HG03354 (cell line): ENCODE data around the gene DCAF5.
"Not testable (repeated sequence)": the region's sequence is repeated elsewhere in the genome, so short reads cannot be mapped to it uniquely, and the experiment has no call there.

Experiments
- ATAC-seq: cut with Tn5 transposase; IDR thresholded peaks from one replicate; pipeline ENCODE4 v1.9.1; 2021; ENCODE audit warnings: mild to moderate bottlenecking; ENCODE audit not compliant: unreplicated experiment, poor library complexity, severe bottlenecking

Gene DCAF5

GRCh38 chr14:69152902-69153151, at the start of gene DCAF5:
Gene DCAF5, minus strand, starts transcription at chr14:69153119. Its CDS starts 141 bp downstream, at chr14:69152978.
- no peak for ATAC-seq

GRCh38 chr14:69199786-69200185, 46.9 kb upstream of the DCAF5 start:
- ATAC-seq, result no peak

GRCh38 chr14:69193721-69194120, 40.8 kb upstream of the DCAF5 start:
- ATAC-seq, result no peak

- ATAC-seq, result peak; percentile 82
Measured at GRCh38 chr14:69191340-69192111, 38.6 kb upstream of the DCAF5 start, which contains the start of gene EXD2. Gene EXD2, plus strand, starts transcription at chr14:69191498. Its CDS starts 17,973 bp downstream, at chr14:69209471.

- no peak for ATAC-seq
Measured at GRCh38 chr14:69190191-69190590, 37.3 kb upstream of the DCAF5 start.

GRCh38 chr14:69183735-69184134, 30.8 kb upstream of the DCAF5 start:
- ATAC-seq, result no peak

- ATAC-seq, result not testable (repeated sequence)
Measured at GRCh38 chr14:69182580-69182979, 29.7 kb upstream of the DCAF5 start.

GRCh38 chr14:69181491-69181890, 28.6 kb upstream of the DCAF5 start:
- ATAC-seq, result no peak

GRCh38 chr14:69175130-69175529, 22.2 kb upstream of the DCAF5 start:
- no peak for ATAC-seq

- ATAC-seq, result no peak
Measured at GRCh38 chr14:69171569-69171968, 18.6 kb upstream of the DCAF5 start.

- ATAC-seq, result no peak
Measured at GRCh38 chr14:69170839-69171238, 17.9 kb upstream of the DCAF5 start.

- not testable (repeated sequence) for ATAC-seq
Measured at GRCh38 chr14:69165787-69166186, 12.9 kb upstream of the DCAF5 start.

GRCh38 chr14:69161590-69161989, 8.7 kb upstream of the DCAF5 start:
- ATAC-seq, result no peak

GRCh38 chr14:69156224-69156623, 3.3 kb upstream of the DCAF5 start:
- ATAC-seq, result no peak

- ATAC-seq, result no peak
Measured at GRCh38 chr14:69154779-69155178, 1.9 kb upstream of the DCAF5 start.

GRCh38 chr14:69153873-69154270, 953 bp upstream of the DCAF5 start:
- no peak for ATAC-seq

- ATAC-seq, result peak; percentile 91
Measured at GRCh38 chr14:69153152-69153872, 393 bp upstream of the DCAF5 start.

- peak; percentile 15 for ATAC-seq
Measured at GRCh38 chr14:69152181-69152901, 578 bp downstream of the DCAF5 start.

GRCh38 chr14:69151458-69152180, 1.3 kb downstream of the DCAF5 start:
- peak; percentile 45 for ATAC-seq
